HG03378 (cell line): ENCODE measurements around the gene CLSTN2.

Experiments used
- ATAC-seq: cut with Tn5 transposase; IDR thresholded peaks from one replicate; pipeline ENCODE4 v1.9.1; 2021; ENCODE audit warnings: mild to moderate bottlenecking, moderate library complexity; ENCODE audit not compliant: unreplicated experiment

CLSTN2 gene

GRCh38 chr3:140522653-140523380, 587.8 kb downstream of the CLSTN2 start:
- ATAC-seq = no peak

- ATAC-seq = no peak
Measured at GRCh38 chr3:140523600-140523999, 588.6 kb downstream of the CLSTN2 start.

DNA sequence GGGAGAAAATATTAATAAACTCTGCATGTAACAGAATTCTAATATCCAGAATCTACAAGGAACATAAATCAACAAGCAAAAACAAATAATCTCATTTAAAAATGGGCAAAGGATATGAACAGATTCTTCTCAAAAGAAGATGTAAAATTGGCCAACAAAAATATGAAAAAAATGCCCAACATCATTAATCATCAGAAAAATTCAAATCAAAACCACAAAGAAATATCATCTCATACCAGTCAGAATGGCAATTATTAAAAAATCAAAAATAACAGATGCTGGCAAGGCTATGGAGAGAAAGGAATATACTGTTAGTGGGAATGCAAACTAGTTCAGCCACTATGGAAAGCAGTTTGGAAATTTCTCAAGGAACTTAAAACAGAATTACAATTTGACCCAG, 592.2 kb downstream of the CLSTN2 start:
- no peak for ATAC-seq

DNA sequence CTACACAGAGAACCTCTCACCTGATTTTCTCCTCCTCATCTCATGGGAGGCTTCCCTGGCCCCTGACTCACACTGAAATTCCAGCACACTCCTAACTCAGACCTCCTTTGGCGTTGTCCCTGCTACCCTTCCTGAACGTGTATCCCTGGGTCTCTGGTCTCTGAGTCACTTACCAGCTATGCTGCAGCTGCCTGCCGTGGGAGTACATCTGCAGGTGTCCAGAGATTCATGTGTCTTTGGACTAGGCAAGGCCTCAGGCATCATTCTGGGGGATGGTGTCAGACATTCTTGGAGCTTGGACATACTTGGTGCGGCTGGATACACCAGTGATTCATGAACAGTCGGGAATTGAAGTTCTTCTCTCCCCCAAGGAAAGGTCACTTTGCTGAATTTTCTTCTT, 594.1 kb downstream of the CLSTN2 start:
- ATAC-seq = no peak

DNA sequence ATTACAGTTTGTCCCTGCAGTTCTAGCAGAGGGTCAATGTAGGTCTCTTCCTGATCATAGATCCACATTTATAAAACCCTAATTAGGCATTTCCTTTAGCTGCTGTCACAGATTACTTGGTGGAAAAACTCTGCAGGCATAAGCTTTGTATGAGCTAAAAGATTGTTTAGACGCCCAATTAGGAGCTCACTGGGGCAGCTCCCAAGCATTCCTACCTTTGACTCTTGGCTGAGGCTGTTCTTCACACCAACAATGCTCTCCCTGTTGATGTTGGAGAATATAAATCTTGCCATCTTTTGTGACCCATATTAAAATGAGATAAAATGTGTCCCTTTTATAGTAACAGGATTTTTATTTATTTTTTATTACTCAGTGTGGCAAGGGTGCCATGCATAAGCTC, 594.6 kb downstream of the CLSTN2 start:
- no peak for ATAC-seq

DNA sequence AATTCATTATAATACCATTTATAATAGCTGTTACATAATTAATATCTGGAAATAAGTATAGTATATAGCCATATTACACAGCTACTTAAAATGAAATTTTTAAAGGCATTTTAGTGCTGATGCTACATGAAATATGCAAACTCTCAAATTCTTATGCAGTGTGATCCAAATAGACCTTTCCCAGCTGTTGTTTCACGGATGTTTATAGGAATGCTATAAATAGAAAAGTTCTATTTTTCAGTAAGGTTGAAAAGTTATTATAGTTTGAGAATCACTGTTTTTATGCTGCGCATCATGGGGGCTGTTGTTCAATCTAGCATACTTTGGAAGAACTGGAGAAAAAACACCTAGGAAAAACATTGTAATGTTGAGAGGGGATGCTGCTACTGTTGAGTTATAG, 595.1 kb downstream of the CLSTN2 start:
- ATAC-seq = no peak

DNA sequence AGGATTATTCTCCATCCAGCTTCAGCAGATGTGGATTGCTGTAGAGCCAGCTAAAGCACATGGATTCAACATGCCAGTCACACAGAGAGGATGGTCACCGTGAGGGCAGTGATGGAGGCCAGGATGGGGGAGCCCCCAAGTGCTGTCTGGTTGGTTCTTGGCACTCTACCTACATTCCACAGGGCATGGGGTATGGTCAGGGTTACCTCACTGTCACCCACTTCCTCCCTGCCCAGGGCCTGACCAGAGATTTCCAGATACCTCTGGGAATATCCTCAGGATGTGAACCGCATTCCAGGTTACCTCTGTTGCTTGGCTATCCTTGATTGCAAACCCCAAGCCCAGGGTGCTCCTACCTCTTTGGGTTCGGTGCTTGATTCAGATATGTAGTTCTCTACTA, 595.6 kb downstream of the CLSTN2 start:
- ATAC-seq = no peak

GRCh38 chr3:140532793-140533330, 597.9 kb downstream of the CLSTN2 start:
- no peak for ATAC-seq

- ATAC-seq = no peak
Measured at GRCh38 chr3:140536926-140537726, 602.1 kb downstream of the CLSTN2 start.

DNA sequence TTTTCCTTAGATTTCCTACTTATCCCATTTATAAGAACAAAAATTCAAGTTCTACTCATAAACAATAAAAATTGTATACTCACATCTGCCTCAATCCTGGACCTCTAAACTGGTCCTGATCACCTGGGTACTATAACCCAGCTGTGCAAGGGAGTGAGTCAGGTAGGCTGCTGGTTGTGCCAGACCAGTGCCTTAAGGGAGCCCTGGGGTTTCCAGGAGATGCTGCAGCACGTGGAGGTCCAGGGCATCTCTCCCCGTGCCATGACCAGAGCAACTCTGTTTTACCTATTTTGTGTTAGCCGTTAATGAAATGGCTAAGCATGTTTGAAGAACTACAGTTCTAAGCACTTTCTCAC, 602.7 kb downstream of the CLSTN2 start:
- ATAC-seq = no peak

- peak; percentile 62 for ATAC-seq
Measured at GRCh38 chr3:140540262-140540661, 605.3 kb downstream of the CLSTN2 start.

GRCh38 chr3:140541975-140542653, 607.1 kb downstream of the CLSTN2 start:
- ATAC-seq = no peak

- ATAC-seq = no peak
Measured at GRCh38 chr3:140545197-140545596, 610.2 kb downstream of the CLSTN2 start.

DNA sequence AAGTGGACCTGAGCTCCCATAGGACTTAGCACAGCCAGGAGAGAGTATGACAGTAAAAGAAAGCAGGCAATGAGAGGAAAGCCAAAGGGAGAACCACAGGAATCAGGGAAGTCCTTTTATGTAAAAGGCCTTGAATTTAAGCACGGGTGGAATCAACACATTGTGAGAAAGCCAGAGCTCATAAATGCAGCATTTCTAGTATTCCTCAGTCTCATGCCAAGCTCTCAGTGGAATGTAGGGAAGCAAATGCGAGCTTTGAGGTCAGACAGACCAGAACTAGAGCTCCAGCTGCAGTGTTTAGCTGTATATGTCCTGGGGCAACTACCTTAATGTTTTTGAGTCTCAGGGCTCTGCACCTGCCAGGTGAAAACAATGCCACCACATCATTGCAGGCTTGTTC, 610.8 kb downstream of the CLSTN2 start:
- no peak for ATAC-seq

DNA sequence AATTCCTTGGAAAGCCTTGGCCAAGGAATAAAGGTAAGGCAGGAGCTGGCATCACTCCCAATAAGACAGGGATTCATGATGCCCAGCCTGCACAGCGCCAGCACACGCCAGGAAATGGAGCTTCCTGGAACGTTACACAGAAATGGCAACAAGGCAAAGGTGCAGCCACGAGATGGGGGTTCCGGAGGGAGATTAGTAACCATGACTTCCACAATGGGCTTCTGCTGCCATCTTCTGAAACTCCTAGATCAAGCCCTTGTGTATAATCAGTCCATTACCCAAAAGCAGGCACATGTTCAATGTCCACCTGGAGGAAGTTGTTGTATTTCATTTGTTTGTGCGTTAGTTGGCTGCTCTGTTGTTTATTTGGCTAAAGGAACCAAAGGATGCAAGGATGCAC, 611.7 kb downstream of the CLSTN2 start:
- no peak for ATAC-seq

GRCh38 chr3:140552403-140552802, 617.4 kb downstream of the CLSTN2 start:
- no peak for ATAC-seq

DNA sequence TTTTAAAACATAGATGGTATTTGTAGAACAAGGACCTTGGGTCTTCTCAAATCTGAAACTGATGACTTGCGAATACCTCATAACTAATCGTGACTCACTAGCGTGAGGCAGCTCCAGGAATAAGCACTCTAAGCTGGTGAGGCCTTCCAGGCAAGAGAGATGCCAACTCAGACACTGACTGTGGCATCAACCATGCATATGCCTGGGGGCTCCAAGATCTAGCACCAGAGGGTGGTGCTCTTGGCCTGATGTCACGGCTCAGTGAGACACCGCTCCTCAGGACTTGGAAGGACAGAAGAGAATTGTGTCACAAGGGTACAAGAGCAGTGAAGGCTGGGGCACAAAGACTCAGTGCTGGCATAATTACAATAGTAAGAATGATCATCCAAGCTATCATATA, 617.9 kb downstream of the CLSTN2 start:
- ATAC-seq = no peak

- no peak for ATAC-seq
Measured at GRCh38 chr3:140553591-140553990, 618.6 kb downstream of the CLSTN2 start.

DNA sequence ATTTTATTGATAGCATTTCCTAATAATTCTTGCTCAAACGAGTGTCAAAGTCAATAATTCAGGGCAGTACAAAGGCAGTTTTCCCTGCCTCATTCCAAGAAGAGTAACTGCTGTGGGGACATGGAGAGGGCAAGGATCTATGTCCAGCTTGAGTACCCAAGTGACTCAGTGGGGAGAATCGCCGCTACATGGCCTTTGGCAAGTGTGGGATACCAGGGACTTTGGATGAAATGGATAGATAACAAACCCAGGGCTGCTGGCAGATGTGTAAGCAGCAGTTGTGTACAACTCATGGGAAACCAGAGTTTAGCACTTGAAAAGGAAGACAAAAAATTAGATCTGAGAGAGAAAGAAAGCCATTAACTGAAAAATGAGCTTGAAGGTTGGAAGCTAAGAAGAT, 620.7 kb downstream of the CLSTN2 start:
- no peak for ATAC-seq

GRCh38 chr3:140557476-140557875, 622.5 kb downstream of the CLSTN2 start:
- ATAC-seq = no peak

DNA sequence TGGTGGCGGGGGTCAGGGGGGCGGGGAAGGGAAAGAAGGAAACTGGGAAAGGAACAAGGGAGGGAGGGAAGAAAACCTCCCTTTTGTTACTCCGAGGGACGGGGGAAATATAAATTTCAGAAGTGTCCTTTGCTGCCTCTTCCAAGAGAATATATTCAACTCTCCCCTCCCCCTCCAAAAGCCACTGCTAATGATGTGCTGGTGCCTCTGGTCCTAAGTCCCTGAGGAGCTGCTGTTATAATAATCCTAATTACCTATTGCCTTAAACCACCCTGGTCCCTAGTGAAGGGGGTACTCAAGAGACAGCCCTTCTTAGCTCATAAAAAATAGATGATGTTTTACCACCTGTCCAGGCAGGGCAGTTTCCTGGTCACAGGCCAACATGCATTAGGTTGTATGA, 624.6 kb downstream of the CLSTN2 start:
- no peak for ATAC-seq
